ENCODE results near the gene ZNF214.
"Not testable (repeated sequence)": the region's sequence is repeated elsewhere in the genome, so short reads cannot be mapped to it uniquely, and the experiment has no call there.

Gene ZNF214

GRCh38 chr11:6962673-6963072 is 57.5 kb downstream of the ZNF214 start:
- H3K36me3 ChIP-seq (ENCODE audit: insufficient read depth, low read length): no peaks in the 10 kb centered on the region
- no peak overlapping the region for H3K9ac ChIP-seq (ENCODE audit: low read depth, low read length, poor library complexity, severe bottlenecking)
- no peaks in the 10 kb centered on the region for H4K20me1 ChIP-seq (ENCODE audit: insufficient read depth, low read length, poor library complexity, severe bottlenecking)
- H3K79me2 ChIP-seq (ENCODE audit: insufficient read depth, low read length): no peaks in the 10 kb centered on the region
- TF ChIP-seq EZH2phosphoT487 (IDR thresholded peaks at IDR 0.05; ENCODE audit: borderline replicate concordance): no peak
- TF ChIP-seq, protein P1, sequence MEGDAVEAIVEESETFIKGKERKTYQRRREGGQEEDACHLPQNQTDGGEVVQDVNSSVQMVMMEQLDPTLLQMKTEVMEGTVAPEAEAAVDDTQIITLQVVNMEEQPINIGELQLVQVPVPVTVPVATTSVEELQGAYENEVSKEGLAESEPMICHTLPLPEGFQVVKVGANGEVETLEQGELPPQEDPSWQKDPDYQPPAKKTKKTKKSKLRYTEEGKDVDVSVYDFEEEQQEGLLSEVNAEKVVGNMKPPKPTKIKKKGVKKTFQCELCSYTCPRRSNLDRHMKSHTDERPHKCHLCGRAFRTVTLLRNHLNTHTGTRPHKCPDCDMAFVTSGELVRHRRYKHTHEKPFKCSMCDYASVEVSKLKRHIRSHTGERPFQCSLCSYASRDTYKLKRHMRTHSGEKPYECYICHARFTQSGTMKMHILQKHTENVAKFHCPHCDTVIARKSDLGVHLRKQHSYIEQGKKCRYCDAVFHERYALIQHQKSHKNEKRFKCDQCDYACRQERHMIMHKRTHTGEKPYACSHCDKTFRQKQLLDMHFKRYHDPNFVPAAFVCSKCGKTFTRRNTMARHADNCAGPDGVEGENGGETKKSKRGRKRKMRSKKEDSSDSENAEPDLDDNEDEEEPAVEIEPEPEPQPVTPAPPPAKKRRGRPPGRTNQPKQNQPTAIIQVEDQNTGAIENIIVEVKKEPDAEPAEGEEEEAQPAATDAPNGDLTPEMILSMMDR (conservative IDR thresholded peaks at IDR 0.05; ENCODE audit: low read length): no peak
- no peak overlapping the region for H3K4me3 ChIP-seq (ENCODE audit: low read length, poor library complexity, severe bottlenecking)
- no peak overlapping the region for H2AFZ ChIP-seq (ENCODE audit: low read length)
- H3K9me2 ChIP-seq (replicated peaks; ENCODE audit: low read depth, low read length): no peaks in the 10 kb centered on the region
- H3K4me2 ChIP-seq (ENCODE audit: low read depth, low read length, poor library complexity, severe bottlenecking): no peak overlapping the region
- no peaks in the 10 kb centered on the region for H3F3A ChIP-seq (ENCODE audit: low read depth)
- no peaks in the 10 kb centered on the region for H3K27me3 ChIP-seq (ENCODE audit: insufficient read depth, low read length, poor library complexity, severe bottlenecking)
- no peaks in the 10 kb centered on the region for H3K4me1 ChIP-seq (ENCODE audit: insufficient read depth, low read length, poor library complexity, severe bottlenecking)
- no peaks in the 10 kb centered on the region for H3K9me3 ChIP-seq (ENCODE audit: insufficient read depth, low read depth, low read length)

- no peaks in the 10 kb centered on the region for H3K27me3 ChIP-seq (ENCODE audit: insufficient read depth, low read length, poor library complexity, severe bottlenecking)
- H3K4me1 ChIP-seq (ENCODE audit: insufficient read depth, low read length, poor library complexity, severe bottlenecking): no peaks in the 10 kb centered on the region
- no peaks in the 10 kb centered on the region; the same call in 1 of the 2 replicates for H3K36me3 ChIP-seq (ENCODE audit: insufficient read depth, low read length)
- TF ChIP-seq, protein P1 (conservative IDR thresholded peaks at IDR 0.05; ENCODE audit: low read length): no peak
- TF ChIP-seq EZH2phosphoT487 (IDR thresholded peaks at IDR 0.05; ENCODE audit: borderline replicate concordance): no peak
- H3K79me2 ChIP-seq (ENCODE audit: insufficient read depth, low read length): no peaks in the 10 kb centered on the region
- no peaks in the 10 kb centered on the region for H3K9me3 ChIP-seq (ENCODE audit: insufficient read depth, low read depth, low read length)
- H3F3A ChIP-seq (ENCODE audit: low read depth): no peaks in the 10 kb centered on the region
- H3K9ac ChIP-seq (ENCODE audit: low read depth, low read length, poor library complexity, severe bottlenecking): no peak overlapping the region
- H3K9me2 ChIP-seq (replicated peaks; ENCODE audit: low read depth, low read length): no peaks in the 10 kb centered on the region
- no peak overlapping the region for H3K4me2 ChIP-seq (ENCODE audit: low read depth, low read length, poor library complexity, severe bottlenecking)
- no peak overlapping the region for H3K4me3 ChIP-seq (ENCODE audit: low read length, poor library complexity, severe bottlenecking)
- no peak overlapping the region for H2AFZ ChIP-seq (ENCODE audit: low read length)
- no peaks in the 10 kb centered on the region for H4K20me1 ChIP-seq (ENCODE audit: insufficient read depth, low read length, poor library complexity, severe bottlenecking)
Measured at GRCh38 chr11:6962141-6962540, 58.0 kb downstream of the ZNF214 start.

- not testable (repeated sequence) for H3K79me2 ChIP-seq (ENCODE audit: insufficient read depth, low read length); H3K9me2 ChIP-seq (replicated peaks; ENCODE audit: low read depth, low read length); H3K9ac ChIP-seq (ENCODE audit: low read depth, low read length, poor library complexity, severe bottlenecking); H3F3A ChIP-seq (ENCODE audit: low read depth); H4K20me1 ChIP-seq (ENCODE audit: insufficient read depth, low read length, poor library complexity, severe bottlenecking); H3K4me2 ChIP-seq (ENCODE audit: low read depth, low read length, poor library complexity, severe bottlenecking); H3K27me3 ChIP-seq (ENCODE audit: insufficient read depth, low read length, poor library complexity, severe bottlenecking); H3K9me3 ChIP-seq (ENCODE audit: insufficient read depth, low read depth, low read length); H3K36me3 ChIP-seq (ENCODE audit: insufficient read depth, low read length); H3K4me3 ChIP-seq (ENCODE audit: low read length, poor library complexity, severe bottlenecking); H3K4me1 ChIP-seq (ENCODE audit: insufficient read depth, low read length, poor library complexity, severe bottlenecking); H2AFZ ChIP-seq (ENCODE audit: low read length)
Measured at GRCh38 chr11:6954248-6954647, 65.9 kb downstream of the ZNF214 start.

Data from Loucy (cell line).